Measurements from ENCODE around the gene THBS2.
"Not testable (repeated sequence)": the region's sequence is repeated elsewhere in the genome, so short reads cannot be mapped to it uniquely, and the experiment has no call there.

THBS2 gene

GRCh38 chr6:169210611-169211010, 43.0 kb downstream of the THBS2 start:
- no peak for DNase-seq (ENCODE audit: low read depth)

- DNase-seq (ENCODE audit: low read depth), result no peak
Observed at GRCh38 chr6:169208011-169208410, 45.6 kb downstream of the THBS2 start.

GRCh38 chr6:169207482-169207881, 46.2 kb downstream of the THBS2 start:
- no peak for DNase-seq (ENCODE audit: low read depth)

DNA sequence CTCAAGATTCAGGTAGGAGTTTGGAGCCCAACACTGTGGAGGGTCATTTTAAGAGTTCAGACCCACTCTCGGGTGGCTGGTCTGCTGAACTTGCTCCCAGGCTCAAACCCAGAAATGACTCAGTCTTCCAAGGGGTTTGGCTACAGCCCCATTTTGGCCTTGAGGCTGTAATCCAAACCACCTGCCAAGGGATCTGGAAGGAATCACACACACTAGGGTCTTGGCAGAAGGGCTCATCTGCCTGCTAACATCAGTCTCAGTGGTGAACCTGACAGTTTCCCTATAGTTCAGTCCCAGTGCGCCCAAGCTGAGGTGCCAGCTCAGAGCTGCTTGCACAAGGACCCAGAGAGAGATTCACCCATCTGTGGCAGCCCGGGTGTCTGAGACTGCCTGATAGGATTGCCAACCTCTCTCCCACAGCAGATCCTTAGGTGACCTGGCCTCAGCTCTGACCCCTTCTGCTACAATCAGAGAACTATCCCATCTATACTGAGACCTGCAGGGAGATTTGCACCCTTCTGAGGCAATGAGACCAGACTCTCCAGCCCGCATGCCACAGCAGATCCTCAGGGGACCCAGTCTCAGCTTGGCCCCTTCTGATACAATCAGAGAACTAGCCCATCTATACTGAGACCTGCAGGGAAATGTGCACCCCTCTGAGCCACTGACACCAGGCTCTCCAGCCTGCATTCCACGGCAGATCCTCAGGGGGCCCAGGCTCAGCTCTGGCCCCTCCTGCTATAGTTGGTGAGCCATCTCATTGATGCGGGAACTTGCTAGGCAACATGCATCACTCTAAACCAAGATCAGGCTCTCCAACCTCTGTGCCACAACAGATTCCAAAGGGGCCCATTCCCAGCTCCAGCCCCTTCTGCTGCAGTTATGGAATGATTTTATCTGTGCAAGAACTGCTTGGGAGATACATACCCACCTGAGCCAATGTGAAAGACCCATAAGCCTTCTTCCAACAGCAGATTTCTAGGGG, 48.2 kb downstream of the THBS2 start:
- no peak for DNase-seq (ENCODE audit: low read depth)

- no peak for DNase-seq (ENCODE audit: low read depth)
Observed at GRCh38 chr6:169204167-169204566, 49.5 kb downstream of the THBS2 start.

GRCh38 chr6:169201985-169202384, 51.7 kb downstream of the THBS2 start:
- no peak for DNase-seq (ENCODE audit: low read depth)

GRCh38 chr6:169200893-169201514, 52.6 kb downstream of the THBS2 start:
- no peak for DNase-seq (ENCODE audit: low read depth)

- DNase-seq (ENCODE audit: low read depth), result no peak
Observed at GRCh38 chr6:169199625-169200335, 53.9 kb downstream of the THBS2 start.

DNA sequence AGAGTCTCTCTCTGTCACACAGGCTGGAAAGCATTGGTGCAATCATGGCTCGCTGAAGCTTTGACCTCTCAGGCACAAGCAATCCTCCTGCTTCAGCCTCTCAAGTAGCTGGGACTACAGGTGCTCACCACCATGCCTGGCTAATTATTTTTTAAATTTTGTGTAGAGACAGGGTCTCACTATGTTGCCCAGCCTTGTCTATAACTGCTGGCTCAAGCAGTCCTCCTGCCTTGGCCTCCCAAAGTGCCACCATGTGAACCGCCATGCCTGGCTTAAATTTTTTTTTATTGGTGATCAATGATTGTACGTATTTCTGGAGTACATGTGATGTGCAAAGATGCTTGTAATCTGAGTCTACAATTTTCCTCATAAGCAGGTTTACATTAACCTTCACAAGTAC, 54.8 kb downstream of the THBS2 start:
- no peak for DNase-seq (ENCODE audit: low read depth)

DNA sequence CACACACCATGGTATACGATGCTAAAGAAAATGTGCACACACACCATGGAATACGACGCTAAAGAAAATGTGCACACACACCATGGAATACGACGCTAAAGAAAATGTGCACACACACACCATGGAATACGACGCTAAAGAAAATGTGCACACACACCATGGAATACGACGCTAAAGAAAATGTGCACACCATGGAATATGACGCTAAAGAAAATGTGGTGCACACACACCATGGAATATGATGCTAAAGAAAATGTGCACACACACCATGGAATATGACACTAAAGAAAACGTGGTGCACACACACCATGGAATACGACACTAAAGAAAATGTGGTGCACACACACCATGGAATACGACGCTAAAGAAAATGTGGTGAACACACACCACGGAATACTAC, 55.7 kb downstream of the THBS2 start:
- DNase-seq (ENCODE audit: low read depth), result not testable (repeated sequence)

GRCh38 chr6:169196279-169196678, 57.4 kb downstream of the THBS2 start:
- not testable (repeated sequence) for DNase-seq (ENCODE audit: low read depth)

- DNase-seq (ENCODE audit: low read depth), result no peak
Observed at GRCh38 chr6:169194737-169195136, 58.9 kb downstream of the THBS2 start.

DNA sequence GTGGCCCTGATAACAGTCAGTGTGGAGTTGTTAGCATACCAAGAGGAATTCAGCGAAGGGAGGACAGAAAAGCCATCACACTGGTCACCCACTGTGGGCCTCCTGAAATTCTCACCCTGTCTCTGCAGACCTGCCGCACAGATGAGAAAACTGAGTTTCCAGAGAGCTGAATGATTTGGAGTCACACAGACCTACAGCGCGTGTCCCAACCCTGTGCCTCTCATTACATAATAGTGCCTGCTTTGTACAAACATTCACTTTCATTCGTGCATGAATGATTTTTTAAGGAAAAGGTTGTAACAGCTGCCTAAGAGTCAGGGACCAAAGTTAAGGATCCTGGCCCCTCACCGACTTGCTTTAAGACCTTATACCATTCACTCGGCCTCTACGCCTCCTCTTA, 62.7 kb downstream of the THBS2 start:
- no peak for DNase-seq (ENCODE audit: low read depth)

DNA sequence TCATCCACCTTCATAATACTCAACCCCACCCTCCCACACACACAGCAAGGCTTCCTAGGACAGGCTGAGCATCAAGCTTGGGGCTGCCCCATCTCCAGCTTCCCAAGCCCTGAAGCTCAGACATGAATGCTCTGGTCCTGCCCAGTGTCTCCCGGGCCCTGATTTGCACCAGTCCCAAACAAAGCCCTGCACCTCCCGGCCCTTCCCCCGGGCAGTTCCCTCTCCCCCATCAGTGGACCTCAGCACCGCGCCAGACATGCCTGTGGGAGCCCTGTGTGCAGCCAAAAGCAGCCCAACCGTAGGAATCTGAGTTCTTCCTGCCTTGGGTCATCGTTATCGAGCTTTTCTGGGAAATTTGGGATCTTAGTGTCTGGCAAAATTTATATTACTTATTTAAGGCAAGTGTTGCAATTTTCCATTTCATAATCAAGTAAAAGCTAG, 63.5 kb downstream of the THBS2 start:
- no peak for DNase-seq (ENCODE audit: low read depth)

GRCh38 chr6:169189686-169190085, 64.0 kb downstream of the THBS2 start:
- DNase-seq (ENCODE audit: low read depth), result no peak

DNA sequence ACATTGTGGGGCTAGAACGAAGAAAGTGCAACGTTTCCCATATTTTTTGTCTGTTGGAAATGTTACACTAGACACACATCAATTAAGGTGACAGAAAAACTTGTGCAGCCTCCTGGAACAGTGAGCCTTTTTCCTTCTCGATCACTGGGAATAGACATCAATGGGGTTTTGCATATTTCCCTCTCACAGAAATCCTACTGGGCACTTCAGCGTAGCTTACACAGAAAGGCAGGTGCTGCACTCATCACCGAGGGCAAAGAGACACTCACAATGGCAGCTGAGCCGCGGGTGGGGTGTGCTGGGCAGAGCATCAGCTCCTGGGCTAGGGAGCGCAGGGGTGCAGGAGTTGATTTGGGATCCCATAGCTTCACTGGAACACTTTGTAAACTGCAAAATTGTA, 64.5 kb downstream of the THBS2 start:
- DNase-seq (ENCODE audit: low read depth), result no peak

GRCh38 chr6:169188475-169188874, 65.2 kb downstream of the THBS2 start:
- DNase-seq (ENCODE audit: low read depth), result no peak

GRCh38 chr6:169188051-169188470, 65.6 kb downstream of the THBS2 start:
- DNase-seq (ENCODE audit: low read depth), result no peak

DNA sequence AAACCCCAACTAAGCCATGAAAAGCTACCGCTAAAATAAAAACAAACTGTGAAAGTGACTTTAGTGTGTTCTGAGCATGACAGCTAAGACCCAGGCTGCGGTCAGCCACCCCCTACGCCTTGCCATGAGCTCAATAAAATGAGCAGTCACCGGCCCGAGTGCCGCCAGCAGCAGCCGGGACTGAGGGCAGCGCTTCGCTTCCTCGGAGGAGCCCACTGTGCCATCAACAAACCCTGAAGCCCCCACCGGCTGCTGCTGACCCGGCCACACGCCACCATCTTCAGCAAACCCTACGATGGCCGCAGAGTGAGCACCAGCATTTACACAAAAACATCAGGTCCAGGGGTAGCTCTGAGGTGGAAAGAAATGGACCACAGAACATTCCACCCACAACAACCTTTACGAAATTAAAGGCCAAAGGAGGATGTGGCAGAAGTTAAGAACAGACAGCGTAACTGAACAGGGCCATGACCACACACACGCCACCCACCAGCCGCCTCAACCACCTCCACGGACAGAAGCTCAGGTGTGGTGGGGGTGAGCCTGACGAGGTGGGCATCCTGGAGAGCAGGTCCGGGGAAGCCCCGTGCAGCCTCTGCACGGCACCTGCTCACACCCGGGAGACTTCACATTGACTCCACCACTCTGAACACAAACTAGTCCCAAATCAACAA, 67.0 kb downstream of the THBS2 start:
- DNase-seq (ENCODE audit: low read depth), result no peak

DNA sequence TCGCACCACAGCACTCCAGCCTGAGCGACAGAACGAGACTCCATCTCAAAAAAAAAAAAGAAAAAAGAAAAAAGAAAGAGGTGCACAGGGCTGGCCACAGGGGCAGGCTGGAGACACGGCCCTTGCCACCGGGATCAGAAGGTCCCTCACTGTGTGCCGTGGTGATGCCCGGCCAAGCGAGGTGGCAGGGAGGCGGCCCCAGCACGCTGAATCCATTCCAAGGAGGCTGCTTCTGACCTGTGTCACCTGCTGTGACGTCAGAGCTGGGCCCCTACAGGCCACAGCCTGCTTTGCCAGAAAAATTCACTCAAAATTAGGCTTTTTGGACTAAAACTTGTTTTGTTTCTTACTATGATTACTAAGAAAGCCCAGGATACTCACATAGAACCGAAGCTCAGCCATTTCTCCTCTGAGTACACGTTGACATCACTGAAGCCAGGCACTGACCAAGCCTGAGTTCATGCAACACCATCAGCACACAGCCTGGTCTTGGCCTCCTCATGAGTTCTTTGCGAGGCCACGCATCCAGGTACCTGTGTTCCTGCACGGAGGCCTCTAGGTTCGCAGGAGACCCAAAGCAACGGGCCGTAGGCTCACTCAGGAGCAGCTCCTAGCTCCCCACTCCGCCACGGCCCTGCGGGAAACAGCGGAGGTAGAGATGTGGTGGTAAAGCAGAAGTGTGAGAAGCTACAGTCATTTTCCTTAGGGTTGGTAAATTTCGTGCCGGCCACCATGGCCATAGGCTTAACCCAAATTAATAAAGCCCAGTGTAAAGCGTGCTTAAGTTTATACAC, 67.8 kb downstream of the THBS2 start:
- DNase-seq (ENCODE audit: low read depth), result no peak

GRCh38 chr6:169185011-169185521, 68.6 kb downstream of the THBS2 start:
- no peak for DNase-seq (ENCODE audit: low read depth)

Data from CMK (cell line).